Stomach (tissue), 4 donors: ENCODE results near the gene RPRML.

Experiments
- CTCF ChIP-seq, 7 experiments: fragments of 450-650 bp in 4 of 7; fragments of 200-600 bp in 3 of 7; sonication (generic) in 3 of 7; IDR thresholded peaks; one replicate each; pipeline ENCODE4 v1.5.1; 2016 to 2019; ENCODE audit warnings: antibody characterized with exemption in 7 of 7, control low read depth in 2 of 7, mild to moderate bottlenecking in 1 of 7
- EP300 ChIP-seq: sonication (generic); formaldehyde crosslinking; IDR thresholded peaks from one replicate; pipeline ENCODE4 v1.6.1; 2017; ENCODE audit warnings: antibody characterized with exemption
- POLR2A ChIP-seq, 4 donors: fragments of 450-650 bp; IDR thresholded peaks; one replicate each; pipeline ENCODE4 v1.6.1; 2016; ENCODE audit warnings: antibody characterized with exemption in 4 of 4, control low read depth in 2 of 4, mild to moderate bottlenecking in 1 of 4, moderate library complexity in 1 of 4
- POLR2AphosphoS5 ChIP-seq, 3 donors: sonication (generic); formaldehyde crosslinking; IDR thresholded peaks; one replicate each; pipeline ENCODE4 v1.6.1; 2016; ENCODE audit warnings: antibody characterized with exemption in 3 of 3

- TF ChIP-seq CTCF (IDR thresholded peaks at IDR 0.05) (no peak), POLR2A (IDR thresholded peaks at IDR 0.05) (no peak), POLR2AphosphoS5 (IDR thresholded peaks at IDR 0.05) (no peak), EP300 (no peak)
These were observed 7.3 kb downstream of the RPRML start for GRCh38 chr17:46971647-46972300.
